T-helper 1 cell treated with Interleukin-12 subunit alpha and Interleukin-12 subunit beta and Interleukin-4 antibody, amounts not matched to agents 30 μg/mL and 1 μg/mL, for 36 hours (primary cell): Measurements from ENCODE around the gene AGGF1.
"Not testable (repeated sequence)": the region's sequence is repeated elsewhere in the genome, so short reads cannot be mapped to it uniquely, and the experiment has no call there.

ENCODE experiments used
- H3K27ac Mint-ChIP-seq: one replicate; pipeline ENCODE4 v1.8.0; 2021; ENCODE audit warnings: mild to moderate bottlenecking, mixed read lengths
- H3K27me3 Mint-ChIP-seq: one replicate; pipeline ENCODE4 v1.8.0; 2021; ENCODE audit warnings: low read depth, mixed read lengths
- H3K36me3 Mint-ChIP-seq: one replicate; pipeline ENCODE4 v1.8.0; 2021; ENCODE audit warnings: low read depth, mixed read lengths
- H3K4me1 Mint-ChIP-seq: one replicate; pipeline ENCODE4 v1.8.0; 2021; ENCODE audit warnings: low read depth, mixed read lengths
- H3K4me3 Mint-ChIP-seq: one replicate; pipeline ENCODE4 v1.8.0; 2021; ENCODE audit warnings: mild to moderate bottlenecking, moderate library complexity, mixed read lengths
- H3K9me3 Mint-ChIP-seq: one replicate; pipeline ENCODE4 v1.8.0; 2021; ENCODE audit warnings: mixed read lengths

Gene AGGF1

GRCh38 chr5:77046416-77047073 lies 16.3 kb downstream of the AGGF1 start:
- Mint-ChIP-seq H3K4me1 (peaks cover 10% of the 10 kb centered on the region), H3K27ac (no peak overlapping the region), H3K9me3 (no peaks in the 10 kb centered on the region), H3K36me3 (peaks cover 30% of the 10 kb centered on the region), H3K4me3 (no peak overlapping the region), H3K27me3 (no peaks in the 10 kb centered on the region)

- H3K4me3 Mint-ChIP-seq, result no peak overlapping the region
- H3K27ac Mint-ChIP-seq, result no peak overlapping the region
- peaks cover 41% of the 10 kb centered on the region for H3K36me3 Mint-ChIP-seq
- H3K27me3 Mint-ChIP-seq, result no peaks in the 10 kb centered on the region
- H3K9me3 Mint-ChIP-seq, result no peaks in the 10 kb centered on the region
- peaks cover 11% of the 10 kb centered on the region for H3K4me1 Mint-ChIP-seq
These were observed 33.8 kb downstream of the AGGF1 start for GRCh38 chr5:77064040-77064439.

- no peak overlapping the region for H3K27ac Mint-ChIP-seq
- peaks cover 11% of the 10 kb centered on the region for H3K4me1 Mint-ChIP-seq
- peaks cover 44% of the 10 kb centered on the region for H3K36me3 Mint-ChIP-seq
- no peaks in the 10 kb centered on the region for H3K27me3 Mint-ChIP-seq
- no peaks in the 10 kb centered on the region for H3K9me3 Mint-ChIP-seq
- H3K4me3 Mint-ChIP-seq, result no peak overlapping the region
These were observed 35.1 kb downstream of the AGGF1 start for GRCh38 chr5:77065256-77065655.

GRCh38 chr5:77066184-77066583 lies 36.0 kb downstream of the AGGF1 start:
- Mint-ChIP-seq H3K4me1 (peaks cover 11% of the 10 kb centered on the region), H3K27ac (no peak overlapping the region), H3K9me3 (no peaks in the 10 kb centered on the region), H3K36me3 (peaks cover 42% of the 10 kb centered on the region), H3K4me3 (no peak overlapping the region), H3K27me3 (no peaks in the 10 kb centered on the region)

GRCh38 chr5:77066823-77067442 lies 36.7 kb downstream of the AGGF1 start:
- Mint-ChIP-seq H3K4me1 (peaks cover 11% of the 10 kb centered on the region), H3K4me3 (no peak overlapping the region), H3K27ac (no peak overlapping the region), H3K36me3 (peaks cover 37% of the 10 kb centered on the region), H3K9me3 (no peaks in the 10 kb centered on the region), H3K27me3 (no peaks in the 10 kb centered on the region)

GRCh38 chr5:77073667-77074066 lies 43.5 kb downstream of the AGGF1 start:
- no peak overlapping the region for H3K27ac Mint-ChIP-seq
- H3K9me3 Mint-ChIP-seq, result no peaks in the 10 kb centered on the region
- no peaks in the 10 kb centered on the region for H3K27me3 Mint-ChIP-seq
- peaks cover 6% of the 10 kb centered on the region for H3K4me1 Mint-ChIP-seq
- no peak overlapping the region for H3K4me3 Mint-ChIP-seq
- H3K36me3 Mint-ChIP-seq, result peaks cover 12% of the 10 kb centered on the region

GRCh38 chr5:77074745-77075144 lies 44.5 kb downstream of the AGGF1 start:
- peaks cover 6% of the 10 kb centered on the region for H3K4me1 Mint-ChIP-seq
- H3K27me3 Mint-ChIP-seq, result no peaks in the 10 kb centered on the region
- H3K36me3 Mint-ChIP-seq, result peaks cover 6% of the 10 kb centered on the region
- H3K9me3 Mint-ChIP-seq, result no peaks in the 10 kb centered on the region
- H3K27ac Mint-ChIP-seq, result no peak overlapping the region
- no peak overlapping the region for H3K4me3 Mint-ChIP-seq

GRCh38 chr5:77076961-77077828 lies 47.0 kb downstream of the AGGF1 start:
- H3K4me3 Mint-ChIP-seq, result peak overlapping the region; percentile 57
- H3K27me3 Mint-ChIP-seq, result no peaks in the 10 kb centered on the region
- H3K36me3 Mint-ChIP-seq, result peaks cover 3% of the 10 kb centered on the region
- peaks cover 6% of the 10 kb centered on the region for H3K4me1 Mint-ChIP-seq
- H3K9me3 Mint-ChIP-seq, result no peaks in the 10 kb centered on the region
- H3K27ac Mint-ChIP-seq, result no peak overlapping the region

- Mint-ChIP-seq H3K27ac (no peak overlapping the region), H3K27me3 (no peaks in the 10 kb centered on the region), H3K36me3 (peaks cover 3% of the 10 kb centered on the region), H3K9me3 (no peaks in the 10 kb centered on the region), H3K4me3 (peak overlapping the region; percentile 57), H3K4me1 (peaks cover 6% of the 10 kb centered on the region)
These were observed 47.6 kb downstream of the AGGF1 start for GRCh38 chr5:77077829-77078176.

- not testable (repeated sequence) for H3K27ac Mint-ChIP-seq, H3K4me3 Mint-ChIP-seq, H3K4me1 Mint-ChIP-seq, H3K36me3 Mint-ChIP-seq, H3K27me3 Mint-ChIP-seq, H3K9me3 Mint-ChIP-seq
These were observed 50.3 kb downstream of the AGGF1 start for GRCh38 chr5:77080479-77080878.

GRCh38 chr5:77080905-77081304 lies 50.7 kb downstream of the AGGF1 start:
- H3K4me1 Mint-ChIP-seq, result peaks cover 6% of the 10 kb centered on the region
- H3K4me3 Mint-ChIP-seq, result no peak overlapping the region
- no peaks in the 10 kb centered on the region for H3K36me3 Mint-ChIP-seq
- H3K27me3 Mint-ChIP-seq, result peaks cover 9% of the 10 kb centered on the region
- H3K27ac Mint-ChIP-seq, result no peak overlapping the region
- no peaks in the 10 kb centered on the region for H3K9me3 Mint-ChIP-seq

GRCh38 chr5:77082280-77082679 lies 52.1 kb downstream of the AGGF1 start:
- Mint-ChIP-seq H3K4me1 (peaks cover 7% of the 10 kb centered on the region), H3K27me3 (peaks cover 17% of the 10 kb centered on the region), H3K4me3 (no peak overlapping the region), H3K9me3 (no peaks in the 10 kb centered on the region), H3K27ac (no peak overlapping the region), H3K36me3 (no peaks in the 10 kb centered on the region)

GRCh38 chr5:77083088-77083487 lies 52.9 kb downstream of the AGGF1 start:
- Mint-ChIP-seq H3K9me3 (no peaks in the 10 kb centered on the region), H3K4me1 (peaks cover 11% of the 10 kb centered on the region), H3K4me3 (no peak overlapping the region), H3K27ac (no peak overlapping the region), H3K27me3 (peaks cover 23% of the 10 kb centered on the region), H3K36me3 (no peaks in the 10 kb centered on the region)

- Mint-ChIP-seq H3K27ac (peak overlapping the region; percentile 19), H3K9me3 (peaks cover 4% of the 10 kb centered on the region), H3K36me3 (peaks cover 2% of the 10 kb centered on the region), H3K4me1 (peaks cover 11% of the 10 kb centered on the region), H3K27me3 (peaks cover 26% of the 10 kb centered on the region), H3K4me3 (peak overlapping the region; percentile 89)
These were observed 56.1 kb downstream of the AGGF1 start for GRCh38 chr5:77086368-77086688.
